HCT116 (cell line): Measurements from ENCODE around the gene SLAMF7. TPM values are rescaled to one million over a fixed set of nuclear protein-coding genes. Genes with fewer than 3 reads are reported as not detected.
A peak's percentile ranks its signal among the peaks of the same experiment; 100 is the strongest.

Experiments
- ATAC-seq: fragments of 200-7000 bp; cut with Tn5 transposase; 2 replicates; pipeline ENCODE4 v1.9.1; 2020; ENCODE audit warnings: mild to moderate bottlenecking, moderate library complexity
- BruUV-seq: library from RNA; stranded (reverse); fragments of 400-500 nt; replicated peaks from 2 replicates; lab custom pipeline; 2021; lab: Mats Ljungman, UMichigan
- CTCF ChIA-PET: fragments of 300-600 bp; sonication (Branson Sonifier 250); formaldehyde crosslinking; loops from one replicate; lab custom pipeline; 2021; ENCODE audit warnings: antibody characterized with exemption; lab: Charles Lee
- POLR2A ChIA-PET: fragments of 300-600, 350-600 bp; sonication (Branson Sonifier 250); formaldehyde crosslinking; loops from one replicate; lab custom pipeline; 2021; ENCODE audit warnings: antibody characterized with exemption; lab: Charles Lee
- RAD21 ChIA-PET, 2 experiments: fragments of 300-600 bp; sonication (Branson Sonifier 250); formaldehyde crosslinking; loops; one replicate each; lab custom pipeline; 2023; ENCODE audit warnings: low total read pairs in 2 of 2; ENCODE audit not compliant: uncharacterized antibody in 2 of 2, unreplicated experiment in 2 of 2, low non-redundant PET in 1 of 2; lab: Charles Lee
- DNase-seq: peaks from one replicate; pipeline ENCODE4 v3.0.0-alpha.2; 2010; ENCODE audit warnings: low read depth, low spot score
- H2AFZ ChIP-seq: fragments of 200-600 bp; shearing (Covaris generic), sonication (generic); 2 replicates; pipeline ENCODE4 v1.6.1; 2017; ENCODE audit warnings: low read depth, mixed run types, mixed read lengths, antibody characterized with exemption, low read length; ENCODE audit not compliant: poor library complexity, severe bottlenecking
- H3K27ac ChIP-seq: 2 replicates; pipeline ENCODE4 v1.5.1; 2012; ENCODE audit warnings: low read depth, low read length
- H3K27me3 ChIP-seq: fragments of 200-600 bp; sonication (generic); 2 replicates; pipeline ENCODE4 v1.6.1; 2016; ENCODE audit warnings: mixed run types, low read length, mixed read lengths; ENCODE audit not compliant: insufficient read depth
- H3K36me3 ChIP-seq, 2 experiments: fragments of 200-500 bp in 1 of 2; fragments of 200-600 bp in 1 of 2; sonication (Bioruptor generic) in 1 of 2; sonication (generic) in 1 of 2; 2 replicates each; pipeline versions ENCODE4 v1.5.1 to v1.6.1; 2014 to 2016; ENCODE audit warnings: low read length in 2 of 2, inconsistent platforms in 1 of 2, mixed read lengths in 1 of 2, mixed run types in 1 of 2; ENCODE audit not compliant: insufficient read depth in 2 of 2, control insufficient read depth in 1 of 2
- H3K4me1 ChIP-seq, 2 experiments: fragments of 200-600 bp in 1 of 2; sonication (generic) in 1 of 2; 2 replicates each; pipeline versions ENCODE4 v1.5.1 to v1.6.1; 2012 to 2017; ENCODE audit warnings: low read length in 2 of 2, inconsistent platforms in 1 of 2, mild to moderate bottlenecking in 1 of 2, mixed read lengths in 1 of 2, mixed run types in 1 of 2, moderate library complexity in 1 of 2; ENCODE audit not compliant: insufficient read depth in 2 of 2, control insufficient read depth in 1 of 2
- H3K4me2 ChIP-seq: fragments of 200-600 bp; sonication (generic); 2 replicates; pipeline ENCODE4 v1.6.1; 2017; ENCODE audit warnings: mixed run types, low read length, mixed read lengths
- H3K4me3 ChIP-seq, 2 experiments: fragments of 200-600 bp in 1 of 2; sonication (generic) in 1 of 2; replicated peaks in 1 of 2; 2 replicates each; pipeline ENCODE4 v1.5.1; 2011 to 2016; ENCODE audit warnings: low read length in 2 of 2, control low read depth in 1 of 2, low read depth in 1 of 2, mild to moderate bottlenecking in 1 of 2, mixed read lengths in 1 of 2, mixed run types in 1 of 2
- H3K79me2 ChIP-seq: fragments of 200-600 bp; sonication (generic); 2 replicates; pipeline ENCODE4 v1.6.1; 2017; ENCODE audit warnings: mild to moderate bottlenecking, mixed run types, low read length, moderate library complexity, mixed read lengths; ENCODE audit not compliant: insufficient read depth
- H3K9ac ChIP-seq: fragments of 200-600 bp; sonication (generic); 2 replicates; pipeline ENCODE4 v1.6.1; 2016; ENCODE audit warnings: low read length, mixed read lengths
- H3K9me2 ChIP-seq: fragments of 200-600 bp; sonication (generic), shearing (Covaris generic); 2 replicates; pipeline ENCODE4 v1.6.1; 2017; ENCODE audit warnings: mixed run types, mild to moderate bottlenecking, moderate library complexity; ENCODE audit not compliant: insufficient read depth
- H3K9me3 ChIP-seq, 2 experiments: fragments of 200-500 bp in 1 of 2; fragments of 200-600 bp in 1 of 2; sonication (Bioruptor generic) in 1 of 2; sonication (generic) in 1 of 2; 2 replicates each; pipeline ENCODE4 v1.6.1; 2014 to 2017; ENCODE audit warnings: low read length in 2 of 2, mixed read lengths in 2 of 2, inconsistent platforms in 1 of 2, low read depth in 1 of 2, mild to moderate bottlenecking in 1 of 2, mixed run types in 1 of 2, moderate library complexity in 1 of 2; ENCODE audit not compliant: control insufficient read depth in 1 of 2, insufficient read depth in 1 of 2
- H4K20me1 ChIP-seq: fragments of 200-600 bp; sonication (generic), shearing (Covaris generic); 2 replicates; pipeline ENCODE4 v1.6.1; 2017; ENCODE audit warnings: mixed run types, mild to moderate bottlenecking, moderate library complexity; ENCODE audit not compliant: insufficient read depth
- CTCF ChIP-seq, 3 experiments: fragments of 200-600 bp in 1 of 3; sonication (generic) in 1 of 3; IDR thresholded peaks in 2 of 3; conservative IDR thresholded peaks in 1 of 3; 2 replicates each; pipeline ENCODE4 v1.5.1; 2012 to 2017; ENCODE audit warnings: low read depth in 2 of 3, low read length in 2 of 3, antibody characterized with exemption in 1 of 3, borderline replicate concordance in 1 of 3, control low read depth in 1 of 3, mild to moderate bottlenecking in 1 of 3, mixed read lengths in 1 of 3, mixed run types in 1 of 3, moderate library complexity in 1 of 3; ENCODE audit not compliant: insufficient read depth in 1 of 3
- POLR2A ChIP-seq: IDR thresholded peaks from 2 replicates; pipeline ENCODE4 v1.7.0; 2011; ENCODE audit warnings: borderline replicate concordance; ENCODE audit not compliant: insufficient read depth, insufficient read length; ENCODE audit errors: extremely low read depth
- RAD21 ChIP-seq: IDR thresholded peaks from 2 replicates; pipeline ENCODE4 v1.6.1; 2012; ENCODE audit warnings: low read depth, mild to moderate bottlenecking
- intact Hi-C: fragments of 100-400 bp; cut with micrococcal nuclease; formaldehyde crosslinking; loops from 2 replicates; pipeline ENCODE4 v1.10.0; 2022
- total RNA-seq: library from RNA; stranded (reverse); gene quantifications from one replicate; pipeline ENCODE4 v1.2.1, GENCODE V29; 2021; ENCODE audit not compliant: unreplicated experiment

The SLAMF7 gene
- total RNA-seq, 1 experiment from 2014 or later = 0.34 TPM

GRCh38 chr1:160777486-160778089, 38.5 kb downstream of the SLAMF7 start:
- CTCF ChIA-PET = interaction anchor here (0.6 to 2.7 kb wide), 14 partner anchors 9 to 219 kb away, joined by 3 to 29 read pairs (median 4); partner anchors contain the start of gene ITLN2

More at GRCh38 chr1:160777486-160778089, 38.5 kb downstream of the SLAMF7 start:
- H3K4me1 ChIP-seq = peaks cover 9 to 10% of the 10 kb centered on the region in 2 experiments; a peak in 2 of 4 replicates
- H3K9me3 ChIP-seq = no peaks in the 10 kb centered on the region
- H3K9ac ChIP-seq = no peak overlapping the region
- H3K9me2 ChIP-seq = no peaks in the 10 kb centered on the region
- H3K4me3 ChIP-seq = no peak overlapping the region
- DNase-seq = peak; percentile 29
- POLR2A ChIA-PET = interaction anchor here (1.6 kb wide), 1 partner anchor 10 kb away, joined by 6 read pairs; no protein-coding TSS in a partner anchor
- no TSS peak for BruUV-seq
- no peaks in the 10 kb centered on the region for H4K20me1 ChIP-seq
- TF ChIP-seq CTCF (IDR thresholded peaks at IDR 0.05 in 2 of 3, conservative IDR thresholded peaks at IDR 0.05 in 1 of 3; ENCODE audit: borderline replicate concordance in 1 of 3, insufficient read depth in 1 of 3, low read depth in 2 of 3, low read length in 2 of 3) = peak; percentile 60 to 74 (median 74)
- peak; percentile 58 for TF ChIP-seq RAD21
- TF ChIP-seq POLR2A = no peak
- peak; percentile 73 for ATAC-seq
- H3K36me3 ChIP-seq = no peaks in the 10 kb centered on the region
- H3K27ac ChIP-seq = no peak overlapping the region
- no peak overlapping the region for H3K4me2 ChIP-seq
- RAD21 ChIA-PET = interaction anchor here in 1 of 2 experiments (0.6 kb wide), 1 partner anchor 54 kb away, joined by 4 read pairs; no protein-coding TSS in a partner anchor
- intact Hi-C loops = loop anchor here (5.0 kb wide), 2 partner anchors 50 to 175 kb away; partner anchors contain the start of gene ITLN2
- no peak overlapping the region for H2AFZ ChIP-seq
- H3K27me3 ChIP-seq = no peaks in the 10 kb centered on the region
- H3K79me2 ChIP-seq = no peaks in the 10 kb centered on the region
